Measurements from ENCODE around the gene PDE4B.

Gene PDE4B

DNA sequence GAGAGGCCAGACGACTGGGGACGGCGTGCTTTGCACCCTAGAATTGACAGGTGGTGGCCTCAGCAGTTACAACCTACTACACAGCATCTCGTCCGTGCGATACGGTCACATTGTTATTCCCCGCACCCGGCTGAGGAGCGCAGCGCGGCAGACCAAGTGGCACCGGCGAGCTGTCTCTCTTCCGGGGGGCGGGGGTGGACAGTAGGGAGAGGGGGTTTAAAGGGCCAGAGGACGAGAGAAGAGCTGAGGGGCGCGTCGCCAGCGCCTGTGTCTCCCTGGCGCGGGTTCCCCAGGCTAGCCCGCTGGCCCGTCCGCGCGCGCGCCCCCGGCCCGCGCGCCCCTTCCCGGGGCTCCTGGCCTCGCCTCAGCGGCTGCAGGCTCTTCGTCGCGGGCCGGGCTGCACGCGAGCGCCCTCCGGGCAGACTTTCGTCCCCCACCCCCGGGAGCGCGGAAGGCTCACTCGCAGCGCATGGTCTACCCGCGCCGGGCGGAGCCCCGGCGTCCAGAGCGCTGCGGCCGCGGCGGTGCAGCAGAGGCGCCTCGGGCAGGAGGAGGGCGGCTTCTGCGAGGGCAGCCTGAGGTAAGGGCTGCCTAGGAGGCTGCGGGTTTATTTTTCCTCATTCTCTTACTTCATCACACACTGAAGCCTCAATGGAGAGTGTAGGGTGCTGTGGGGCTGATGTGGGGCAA, at the start of gene PDE4B:
TSS of gene PDE4B (plus strand) at position 227 of the 690 bp plus-strand sequence.
- peak; percentile 56 for DNase-seq

DNA sequence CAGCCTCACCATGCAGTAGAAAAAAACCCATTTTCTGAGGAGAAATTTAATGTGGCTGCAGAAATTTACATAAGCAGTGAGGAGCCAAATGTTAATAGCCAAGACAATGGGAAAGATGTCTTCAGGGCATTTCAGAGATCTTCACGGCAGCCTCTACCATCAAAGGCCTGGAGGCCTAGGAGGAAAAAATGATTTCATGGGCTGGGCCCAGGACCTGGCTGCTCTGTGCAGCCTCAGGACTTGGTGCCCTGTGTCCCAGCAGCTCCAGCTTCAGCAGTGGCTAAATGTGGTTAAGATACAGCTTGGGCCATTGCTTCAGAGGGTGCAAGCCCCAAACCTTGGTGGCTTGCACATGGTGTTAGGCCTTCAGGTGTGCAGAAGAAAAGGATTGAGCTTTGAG, 48.0 kb upstream of the PDE4B start:
- DNase-seq: no peak

DNA sequence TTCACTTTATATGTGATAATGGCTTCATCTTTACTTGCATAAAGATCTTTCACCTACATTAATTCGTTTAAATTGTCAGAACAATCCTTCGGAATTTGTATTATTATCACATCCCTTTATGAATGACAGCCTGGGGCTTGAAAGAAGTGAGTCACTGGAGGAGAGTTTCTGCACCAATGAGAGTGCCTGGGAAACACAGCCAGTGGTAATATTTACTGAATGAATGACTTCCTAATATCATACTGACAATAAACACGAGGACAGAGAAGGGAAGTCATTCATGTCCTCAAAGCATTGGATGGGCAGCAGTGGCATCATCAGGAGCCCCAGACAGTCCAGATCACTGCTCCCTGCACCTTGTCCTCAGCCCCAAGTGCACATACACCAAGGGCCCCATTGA, 40.7 kb upstream of the PDE4B start:
- no peak for DNase-seq

DNA sequence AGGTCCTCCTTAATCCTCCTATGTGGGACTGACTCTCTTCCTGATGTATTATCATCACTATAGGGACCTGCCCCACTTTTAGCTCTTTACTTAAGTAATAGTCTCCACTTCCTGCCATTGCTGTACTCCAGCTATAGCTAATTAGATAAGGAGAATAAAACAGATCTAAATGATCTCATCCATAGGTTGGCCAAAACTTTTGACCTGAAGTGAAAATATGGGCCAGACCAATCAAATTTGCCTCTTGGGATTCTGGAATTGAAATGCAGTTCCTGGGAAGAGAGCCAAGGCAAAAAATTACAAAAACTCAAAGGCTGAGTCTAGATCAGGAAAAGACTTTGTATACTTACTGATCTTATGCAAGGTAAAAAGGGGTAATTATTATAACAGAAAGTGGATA, 36.1 kb upstream of the PDE4B start:
- DNase-seq: no peak

DNA sequence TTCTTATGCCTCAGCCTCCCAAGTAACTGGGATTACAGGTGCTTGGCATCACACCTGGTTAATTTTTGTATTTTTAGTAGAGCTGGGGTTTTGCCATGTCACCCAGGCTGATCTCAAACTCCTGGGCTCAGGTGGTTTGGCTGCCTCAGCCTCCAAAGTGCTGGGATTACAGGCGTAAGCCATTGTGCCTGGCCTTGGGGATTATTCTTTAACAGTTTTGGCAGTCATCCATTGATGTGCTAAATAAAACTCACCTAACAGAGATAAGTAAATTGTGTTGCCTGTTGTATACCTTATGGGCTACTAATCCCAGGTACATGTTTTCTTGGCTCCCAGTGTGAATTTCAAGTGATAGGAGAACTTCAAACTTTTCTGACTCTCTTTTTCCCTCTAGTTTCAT, 35.2 kb upstream of the PDE4B start:
- no peak for DNase-seq

DNA sequence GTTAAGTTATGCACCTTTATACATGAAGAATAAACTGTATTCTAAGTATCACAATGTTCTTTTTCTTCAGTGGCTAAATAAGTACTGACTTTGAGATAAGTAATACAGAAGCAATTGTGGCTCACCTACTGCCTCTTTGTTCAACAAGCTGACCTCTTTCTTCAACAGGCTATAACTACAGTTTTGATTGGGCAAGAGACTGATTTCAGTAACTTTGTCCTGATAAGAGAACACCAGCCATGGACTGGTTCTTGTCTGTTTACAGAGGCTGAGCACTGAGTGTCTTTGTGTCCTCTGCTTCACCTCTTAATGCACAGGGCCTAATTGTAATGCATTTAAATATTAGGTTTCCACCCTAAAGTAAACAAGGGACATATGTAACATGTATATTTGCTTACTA, 34.6 kb upstream of the PDE4B start:
- no peak for DNase-seq

DNA sequence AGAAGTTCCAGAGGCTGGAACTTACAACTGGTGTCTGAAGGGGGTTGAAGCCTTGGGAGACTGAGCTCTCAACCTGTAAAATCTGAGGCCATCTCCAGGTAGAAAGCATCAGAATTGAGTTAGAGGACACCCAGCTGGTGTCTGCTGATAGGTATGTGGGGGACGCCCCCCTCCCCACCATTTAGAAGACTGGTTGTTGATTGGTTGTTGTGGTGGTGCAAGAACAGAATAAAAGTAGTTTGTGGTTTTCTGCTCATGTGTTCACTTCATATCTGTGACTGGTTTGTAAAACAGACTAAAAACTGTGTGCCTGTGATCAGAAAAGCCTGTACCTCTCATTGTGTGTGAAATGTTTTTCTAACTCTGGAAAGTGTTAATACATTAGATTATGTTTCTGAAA, 33.2 kb upstream of the PDE4B start:
- DNase-seq: no peak

DNA sequence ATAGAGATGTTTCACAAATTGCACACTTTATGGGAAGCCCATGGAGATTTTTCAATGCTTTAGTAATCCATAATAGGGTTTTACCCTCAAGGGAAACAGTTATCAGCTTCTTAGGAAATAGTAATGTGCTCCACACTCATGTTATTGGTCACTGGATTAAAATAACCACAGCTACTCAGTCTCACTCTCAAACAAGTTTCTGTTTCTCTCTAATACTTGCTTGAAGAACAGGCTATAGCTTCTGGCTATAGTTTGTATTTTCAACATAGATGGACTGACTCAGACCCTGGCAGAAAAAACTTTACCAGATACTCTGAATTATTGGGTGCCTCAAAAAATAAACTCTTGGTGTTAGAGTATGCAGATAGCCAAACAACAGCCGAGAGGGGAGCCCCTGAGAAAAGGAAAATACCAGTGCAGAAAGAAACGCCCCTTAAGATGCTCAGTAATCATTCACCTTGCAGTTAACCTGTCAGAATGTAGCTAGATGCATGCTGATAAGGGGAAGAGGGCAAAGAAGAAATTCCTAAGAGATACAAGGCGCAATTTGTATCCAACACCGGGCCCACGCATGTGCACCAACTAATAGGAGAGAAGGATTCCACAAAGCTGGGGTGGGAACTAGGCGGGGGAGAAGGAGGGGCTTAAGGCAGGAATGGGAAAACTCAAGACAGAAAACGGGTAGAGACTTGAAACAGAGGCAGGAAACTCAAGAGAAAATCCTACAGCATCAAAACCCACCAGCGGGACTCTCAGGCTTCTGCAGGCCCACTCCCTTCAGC, 30.4 kb upstream of the PDE4B start:
- DNase-seq: peak; percentile 52

DNA sequence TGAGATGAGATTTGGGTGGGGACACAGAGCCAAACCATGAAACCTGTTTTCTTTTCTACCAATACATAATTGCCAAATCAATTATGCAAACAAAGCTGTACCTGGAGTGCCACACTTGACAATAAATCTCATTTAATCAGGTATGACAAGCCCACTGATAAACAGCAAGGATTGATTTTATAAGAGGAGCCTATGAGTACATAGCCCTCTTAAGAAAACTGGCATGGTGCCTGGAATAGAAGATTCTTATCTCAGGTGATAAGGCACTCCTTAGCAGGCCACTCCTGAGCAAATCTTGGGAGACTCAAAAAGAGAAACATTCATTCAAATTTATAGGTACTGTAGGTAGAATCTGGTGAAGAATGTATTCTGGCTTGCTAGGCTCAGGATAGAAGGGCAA, 28.6 kb upstream of the PDE4B start:
- no peak for DNase-seq

DNA sequence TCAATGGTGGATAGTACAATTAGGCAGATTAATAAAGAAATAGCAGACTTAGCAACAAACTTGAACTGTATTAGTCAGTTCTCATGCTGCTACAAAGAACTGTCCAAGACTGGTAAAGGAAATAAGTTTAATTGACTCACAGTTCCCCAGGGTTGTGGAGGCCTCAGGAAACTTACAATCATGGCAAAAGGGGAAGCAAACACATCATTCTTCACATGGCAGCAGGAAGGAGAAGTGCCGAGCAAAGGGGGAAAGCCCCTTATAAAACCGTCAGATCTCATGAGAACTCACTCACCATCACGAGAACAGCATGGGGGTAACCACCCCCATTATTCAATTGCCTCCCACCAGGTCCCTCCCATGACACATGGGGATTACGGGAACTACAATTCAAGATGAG, 27.1 kb upstream of the PDE4B start:
- DNase-seq: no peak

DNA sequence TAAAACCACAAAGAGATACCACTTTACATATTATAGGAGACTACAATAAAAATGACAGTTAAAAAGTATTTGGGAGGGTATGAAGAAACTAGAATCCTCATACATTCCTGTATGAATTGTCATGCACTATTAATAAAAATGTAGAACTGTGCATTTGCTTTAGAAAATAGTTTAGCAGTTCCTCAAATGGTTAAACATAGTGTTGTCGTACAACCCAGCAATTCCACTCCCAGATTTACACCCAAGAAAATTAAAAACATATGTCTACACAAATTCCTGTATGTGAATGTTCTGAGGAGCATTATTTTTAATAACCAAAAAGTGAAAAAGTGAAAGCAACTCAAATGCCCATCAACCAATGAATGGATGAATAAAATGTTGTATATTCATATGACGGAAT, 23.1 kb upstream of the PDE4B start:
- peak; percentile 69 for DNase-seq

DNA sequence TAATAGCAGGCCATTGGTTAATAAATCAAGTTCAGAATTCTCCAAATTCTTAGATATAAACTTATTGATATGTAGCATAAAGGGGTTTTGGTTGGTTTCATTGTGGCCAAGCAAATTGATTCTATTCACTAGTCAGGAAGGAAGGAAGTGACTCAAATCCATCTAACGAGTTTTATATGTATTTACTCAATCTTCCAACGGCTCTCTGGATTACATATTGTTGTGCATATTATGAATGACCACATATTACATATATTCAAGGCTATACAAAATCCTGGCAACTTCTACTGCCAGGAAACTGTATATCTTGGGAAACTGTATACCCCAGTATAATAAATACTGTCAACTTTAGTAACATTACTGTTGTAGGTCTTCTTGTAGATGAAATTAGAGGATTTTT, 20.1 kb upstream of the PDE4B start:
- peak; percentile 55 for DNase-seq

DNA sequence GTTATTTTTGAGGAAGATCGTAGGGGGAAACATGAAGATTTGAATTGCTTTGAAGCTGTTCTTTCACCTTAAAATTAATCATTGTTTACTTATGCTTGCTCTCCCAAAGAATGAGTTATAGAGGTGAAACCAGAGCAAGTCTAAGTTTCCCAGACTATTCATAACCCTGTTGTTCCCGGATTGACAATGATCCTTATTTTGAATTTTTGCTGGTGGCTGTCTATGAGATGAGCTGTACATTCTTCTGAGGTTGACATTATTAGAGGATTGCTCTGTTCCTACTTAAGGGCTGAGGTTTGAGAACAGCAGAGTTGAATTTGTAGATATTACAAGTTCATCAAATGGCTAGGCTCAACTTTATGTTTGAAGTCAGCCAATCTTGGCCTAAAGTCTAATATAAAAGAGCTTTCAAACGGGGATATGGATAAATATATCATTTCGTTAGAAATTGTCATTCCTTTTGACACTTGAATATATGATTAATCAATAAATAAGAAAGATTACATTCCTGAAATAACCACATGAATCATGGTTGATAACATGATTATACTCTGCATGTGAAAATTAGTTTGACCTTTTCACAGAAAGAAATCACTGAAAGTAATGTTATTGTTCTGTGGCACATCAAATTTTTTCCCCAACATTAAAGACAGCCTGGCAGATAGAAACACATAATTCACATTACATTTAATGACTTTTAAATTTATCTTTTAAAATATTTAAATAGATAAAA, 19.1 kb upstream of the PDE4B start:
- peak; percentile 9 for DNase-seq

DNA sequence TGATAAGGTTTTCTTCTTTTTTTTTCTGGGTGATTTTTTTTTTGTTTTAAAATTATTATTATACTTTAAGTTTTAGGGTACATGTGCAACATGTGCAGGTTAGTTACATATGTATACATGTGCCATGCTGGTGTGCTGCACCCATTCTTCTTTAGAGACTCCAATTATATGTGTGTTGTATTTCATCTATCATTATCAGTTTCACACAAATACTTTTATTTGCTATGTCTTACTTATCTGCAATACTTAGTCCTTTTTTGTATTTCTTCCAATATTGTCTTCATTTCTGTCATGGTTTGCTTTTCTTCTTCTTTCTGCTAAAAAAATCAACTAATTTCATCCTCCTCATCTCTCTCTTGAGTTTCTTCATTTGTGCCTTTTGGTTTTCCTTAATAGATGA, 3.9 kb upstream of the PDE4B start:
- DNase-seq: no peak

DNA sequence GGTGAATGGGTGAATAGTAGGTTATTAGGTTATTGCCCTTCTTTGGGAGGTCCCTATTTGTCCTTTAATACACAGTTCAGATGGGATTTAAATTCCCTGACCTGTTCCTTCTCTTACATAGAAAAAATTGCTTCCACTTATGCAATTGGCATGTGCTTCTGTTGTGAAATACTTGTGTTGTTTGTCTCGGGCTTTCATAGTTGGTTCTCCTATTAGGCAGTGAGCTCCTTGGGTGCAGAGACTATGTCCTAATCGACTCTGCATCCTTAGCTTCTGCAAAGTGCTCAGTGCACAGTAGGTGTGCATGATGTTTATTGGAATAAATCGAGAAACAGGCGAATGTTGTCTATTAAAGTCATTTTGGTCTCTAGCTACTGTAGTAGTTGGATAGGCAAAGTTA, 1.3 kb upstream of the PDE4B start:
- DNase-seq: peak; percentile 59

DNA sequence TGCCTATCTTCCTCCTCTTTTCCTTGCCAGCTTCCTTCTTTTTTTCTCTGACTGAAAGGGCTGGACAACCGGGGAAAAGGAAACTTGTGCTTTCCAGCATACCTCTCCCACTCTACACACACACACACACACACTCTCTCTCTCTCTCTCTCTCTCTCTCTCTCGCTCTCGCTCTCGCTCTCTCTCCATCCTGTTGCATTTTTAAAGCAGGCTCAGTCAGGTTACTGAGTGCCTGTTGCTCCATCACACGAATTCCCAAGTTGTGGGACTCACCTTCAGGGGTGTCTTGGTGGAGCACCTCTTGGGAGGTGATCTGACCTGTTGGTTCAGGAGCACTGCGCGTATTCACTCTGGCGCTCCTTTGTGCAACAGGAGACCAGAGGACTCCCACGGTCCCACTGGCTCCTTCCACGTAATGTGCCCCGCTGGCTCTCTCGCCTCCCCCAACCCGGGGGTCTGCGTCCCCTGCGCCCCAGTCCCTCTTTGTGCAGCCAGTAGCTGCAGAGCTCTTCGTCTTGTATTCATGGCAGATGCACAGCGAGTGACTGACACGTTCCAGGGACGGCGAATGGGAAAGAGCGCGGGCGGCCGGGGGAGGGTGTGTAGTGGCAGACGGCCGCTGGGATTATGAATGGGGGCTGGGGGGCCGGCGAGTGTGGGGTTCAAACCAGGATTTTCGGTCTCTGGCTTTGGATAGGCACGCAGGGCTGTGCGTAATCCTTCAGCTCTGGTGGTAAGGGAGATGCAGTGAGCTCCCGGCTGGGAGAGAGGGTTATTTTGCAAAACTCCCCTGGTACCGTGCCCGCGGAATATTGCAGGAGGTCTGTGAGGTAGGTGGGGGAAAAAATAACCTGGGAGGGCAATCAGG, 660 bp upstream of the PDE4B start:
- peak; percentile 23 for DNase-seq

DNA sequence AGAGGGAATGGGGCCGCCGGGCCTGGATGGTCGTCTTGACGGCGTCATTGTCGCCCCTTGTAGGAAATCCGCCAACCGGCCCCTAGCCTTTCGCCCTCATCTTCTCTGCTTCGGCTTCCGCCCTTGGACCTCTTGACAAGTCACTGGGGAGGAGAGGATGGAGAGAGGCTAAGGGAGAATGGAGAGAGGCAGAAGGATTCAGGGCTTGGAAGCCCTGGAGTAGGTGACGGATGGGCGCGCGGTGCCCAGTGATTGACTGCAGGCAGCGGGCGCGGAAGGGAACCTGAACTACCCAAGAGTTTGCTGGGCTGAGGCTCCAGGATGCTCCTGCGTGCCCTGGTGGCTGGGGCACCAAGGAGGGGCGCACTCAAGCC, 651 bp downstream of the PDE4B start:
- peak; percentile 25 for DNase-seq

DNA sequence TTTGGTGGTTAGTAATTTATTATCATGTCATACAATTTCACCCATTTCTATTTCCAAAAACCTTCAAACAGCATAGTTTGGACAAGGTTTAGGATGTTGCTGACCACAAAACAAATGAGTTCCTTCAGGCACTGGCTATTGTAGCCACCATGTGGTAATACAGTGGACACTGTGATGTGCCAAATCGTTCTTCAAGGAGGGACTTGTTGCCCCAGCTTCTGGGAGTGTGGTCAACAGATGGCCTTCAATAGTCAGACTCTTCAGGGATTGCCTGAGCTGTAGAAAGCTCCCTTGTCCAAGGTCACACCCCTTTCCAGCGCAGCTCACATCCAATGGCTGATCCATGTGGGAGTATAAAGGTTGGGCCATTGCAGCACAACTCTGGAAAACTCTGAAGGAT, 2.6 kb downstream of the PDE4B start:
- DNase-seq: no peak

DNA sequence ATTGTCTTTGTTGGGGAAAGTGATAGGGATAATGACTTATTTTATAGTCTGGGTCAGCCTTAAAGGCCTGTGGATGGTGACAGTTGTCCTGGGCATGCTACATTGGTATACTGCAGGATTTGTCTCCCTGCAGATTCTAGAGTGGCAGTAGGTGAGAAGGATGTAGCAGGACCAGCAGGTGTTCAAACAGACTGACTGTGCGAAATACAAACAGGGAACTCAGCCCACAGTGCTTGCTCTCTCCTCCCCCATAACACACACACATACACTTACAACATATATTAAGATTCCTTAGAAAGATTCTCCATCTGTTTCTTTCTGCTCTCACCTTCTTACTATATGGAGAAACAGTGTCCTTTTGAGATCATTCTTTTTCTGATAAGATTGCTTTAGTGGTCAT, 6.9 kb downstream of the PDE4B start:
- no peak for DNase-seq

DNA sequence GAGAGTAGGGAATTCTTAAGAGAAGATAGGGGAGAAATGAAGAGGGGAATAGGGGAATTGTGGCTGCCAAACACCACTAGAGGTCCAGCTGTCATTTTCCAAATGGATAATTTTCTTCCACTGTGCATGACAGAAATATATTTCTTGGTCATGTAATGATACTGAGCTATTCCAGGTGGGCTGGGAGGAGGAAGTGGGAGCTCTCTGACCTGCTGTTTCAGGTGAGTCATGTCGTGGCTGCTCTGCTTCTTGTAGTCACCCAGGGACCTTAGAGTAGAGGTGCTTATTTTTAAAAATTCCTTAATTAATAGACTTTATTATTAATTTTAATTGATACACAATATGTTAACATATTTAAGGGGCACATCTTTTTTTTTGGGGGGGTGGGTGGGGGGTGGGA, 11.9 kb downstream of the PDE4B start:
- DNase-seq: no peak

DNA sequence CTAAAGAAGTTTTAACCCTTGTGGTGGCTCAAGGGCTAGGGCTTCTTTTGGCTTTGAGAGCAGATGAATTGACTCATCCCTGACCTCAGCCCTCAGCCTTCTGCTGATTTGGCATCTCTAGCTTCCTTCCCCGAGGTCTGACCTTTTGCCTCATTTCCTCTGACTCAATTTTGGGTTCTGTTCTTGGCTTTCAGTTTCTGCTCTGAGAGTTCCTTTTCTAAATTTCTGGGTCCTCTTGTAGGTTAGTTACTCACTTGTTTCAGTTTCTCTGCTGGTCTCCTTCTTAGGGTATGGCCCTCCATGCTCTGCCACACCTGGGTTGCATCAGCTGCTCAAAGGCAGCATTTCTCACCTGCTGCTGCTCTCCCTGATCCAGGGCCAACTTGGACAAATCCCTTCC, 19.4 kb downstream of the PDE4B start:
- peak; percentile 99 for DNase-seq

DNA sequence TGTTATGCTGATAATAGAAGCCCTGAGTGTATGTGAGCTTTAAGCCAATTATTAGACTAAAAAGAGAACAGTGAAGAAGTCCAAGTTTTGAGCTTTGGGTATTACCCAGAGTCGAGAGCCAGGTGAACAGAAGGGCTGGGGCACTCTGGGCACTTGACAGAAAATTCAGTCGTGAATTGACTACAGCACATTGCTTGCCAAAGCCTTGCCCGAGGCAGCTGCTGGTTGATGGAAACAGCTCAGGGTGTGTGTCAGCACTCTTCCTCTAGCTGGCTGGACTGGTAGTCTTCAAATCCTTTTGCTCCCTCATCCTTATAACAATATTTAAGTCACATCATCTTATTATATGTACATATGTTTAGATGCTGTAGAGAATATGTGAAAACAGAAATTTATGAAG, 21.3 kb downstream of the PDE4B start:
- peak; percentile 62 for DNase-seq

DNA sequence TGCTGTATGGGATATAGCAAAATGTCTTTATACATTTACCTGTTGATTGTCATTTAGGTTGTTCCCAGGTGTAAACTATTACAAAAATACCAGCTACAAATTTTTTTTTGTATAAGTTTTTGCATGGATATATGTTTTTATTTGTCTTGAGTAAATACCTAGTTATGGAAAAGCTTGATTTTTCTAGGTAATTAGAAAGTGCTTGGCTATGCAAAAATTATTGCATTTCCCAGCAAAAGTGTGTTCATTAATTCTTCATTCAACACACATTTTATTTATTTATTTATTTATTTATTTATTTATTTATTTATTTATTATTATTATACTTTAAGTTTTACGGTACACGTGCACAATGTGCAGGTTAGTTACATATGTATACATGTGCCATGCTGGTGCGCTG, 22.1 kb downstream of the PDE4B start:
- no peak for DNase-seq

All from HCEC 1CT (cell line).